Ammon's horn (tissue), 1 donor: ENCODE data around the gene AKR7A2.
"Not testable (repeated sequence)": the region's sequence is repeated elsewhere in the genome, so short reads cannot be mapped to it uniquely, and the experiment has no call there.

Source experiments
- DNase-seq: peaks from one replicate; pipeline ENCODE4 v3.0.0-alpha.2; 2016; ENCODE audit warnings: low spot score

Gene AKR7A2

GRCh38 chr1:19304081-19304480 lies 7.9 kb downstream of the AKR7A2 start:
- not testable (repeated sequence) for DNase-seq

- DNase-seq: no peak
Observed at GRCh38 chr1:19300211-19300610, 11.7 kb downstream of the AKR7A2 start.

- DNase-seq: no peak
Observed at GRCh38 chr1:19294638-19295037, 17.3 kb downstream of the AKR7A2 start.

- DNase-seq: no peak
Observed at GRCh38 chr1:19289244-19289643, 22.7 kb downstream of the AKR7A2 start.

GRCh38 chr1:19288324-19289241 lies 23.4 kb downstream of the AKR7A2 start, which contains the start of gene AKR7A3:
Gene AKR7A3, minus strand, starts transcription at chr1:19288770. Its CDS starts 61 bp downstream, at chr1:19288709.
- DNase-seq: peak; percentile 70

GRCh38 chr1:19287436-19288185 lies 24.3 kb downstream of the AKR7A2 start:
- DNase-seq: no peak

- not testable (repeated sequence) for DNase-seq
Observed at GRCh38 chr1:19285807-19286206, 26.1 kb downstream of the AKR7A2 start.

GRCh38 chr1:19285366-19285765 lies 26.6 kb downstream of the AKR7A2 start:
- not testable (repeated sequence) for DNase-seq

- DNase-seq: no peak
Observed at GRCh38 chr1:19284881-19285280, 27.1 kb downstream of the AKR7A2 start.

GRCh38 chr1:19283891-19284290 lies 28.1 kb downstream of the AKR7A2 start:
- DNase-seq: no peak

- DNase-seq: no peak
Observed at GRCh38 chr1:19274636-19275035, 37.3 kb downstream of the AKR7A2 start.

GRCh38 chr1:19273844-19274531 lies 38.0 kb downstream of the AKR7A2 start:
- DNase-seq: not testable (repeated sequence)

GRCh38 chr1:19273106-19273843 lies 38.7 kb downstream of the AKR7A2 start:
- DNase-seq: no peak

- DNase-seq: no peak
Observed at GRCh38 chr1:19272064-19272463, 39.9 kb downstream of the AKR7A2 start.

GRCh38 chr1:19270343-19270730 lies 41.6 kb downstream of the AKR7A2 start:
- DNase-seq: not testable (repeated sequence)

GRCh38 chr1:19269427-19270342 lies 42.3 kb downstream of the AKR7A2 start:
- not testable (repeated sequence) for DNase-seq

GRCh38 chr1:19268445-19268844 lies 43.5 kb downstream of the AKR7A2 start:
- DNase-seq: no peak

GRCh38 chr1:19262744-19263143 lies 49.2 kb downstream of the AKR7A2 start:
- DNase-seq: no peak

- DNase-seq: no peak
Observed at GRCh38 chr1:19262047-19262446, 49.9 kb downstream of the AKR7A2 start.
